ENCODE measurements around the gene GDAP1L1. TPM values are rescaled to one million over a fixed set of nuclear protein-coding genes. Genes with fewer than 3 reads are reported as not detected.
A peak's percentile ranks its signal among the peaks of the same experiment; 100 is the strongest.
"Not testable (repeated sequence)": the region's sequence is repeated elsewhere in the genome, so short reads cannot be mapped to it uniquely, and the experiment has no call there.

The GDAP1L1 gene
- total RNA-seq, 2 donors from 2014 or later: not detected

GRCh38 chr20:44280387-44280786, 33.3 kb downstream of the GDAP1L1 start:
- Mint-ChIP-seq H3K36me3 (ENCODE audit: low read depth) (no peaks in the 10 kb centered on the region), H3K4me3 (no peak overlapping the region), H3K27ac (no peak overlapping the region), H3K4me1 (peaks cover 2% of the 10 kb centered on the region), H3K27me3 (no peaks in the 10 kb centered on the region)
- H3K9me3 ChIP-seq (ENCODE audit: control insufficient read depth, low read length, poor library complexity, severe bottlenecking): no peaks in the 10 kb centered on the region
- DNase-seq (no peak), ATAC-seq (no peak)

- no peaks in the 10 kb centered on the region for H3K9me3 ChIP-seq (ENCODE audit: control insufficient read depth, low read length, poor library complexity, severe bottlenecking)
- DNase-seq (no peak), ATAC-seq (no peak)
- H3K36me3 Mint-ChIP-seq (ENCODE audit: low read depth): no peaks in the 10 kb centered on the region
- no peak overlapping the region for H3K27ac Mint-ChIP-seq
- no peaks in the 10 kb centered on the region for H3K27me3 Mint-ChIP-seq
- peaks cover 2% of the 10 kb centered on the region for H3K4me1 Mint-ChIP-seq
- H3K4me3 Mint-ChIP-seq: no peak overlapping the region
Observed at GRCh38 chr20:44282192-44282591, 35.1 kb downstream of the GDAP1L1 start.

- Mint-ChIP-seq H3K4me3 (no peak overlapping the region), H3K4me1 (no peaks in the 10 kb centered on the region), H3K27me3 (no peaks in the 10 kb centered on the region), H3K27ac (no peak overlapping the region), H3K36me3 (ENCODE audit: low read depth) (peaks cover 3% of the 10 kb centered on the region)
- DNase-seq: no peak
- no peaks in the 10 kb centered on the region for H3K9me3 ChIP-seq (ENCODE audit: control insufficient read depth, low read length, poor library complexity, severe bottlenecking)
- no peak for ATAC-seq
Observed at GRCh38 chr20:44284032-44284431, 36.9 kb downstream of the GDAP1L1 start.

- Mint-ChIP-seq H3K4me3 (no peak overlapping the region), H3K36me3 (ENCODE audit: low read depth) (peaks cover 3% of the 10 kb centered on the region), H3K27ac (no peak overlapping the region), H3K4me1 (peaks cover 5% of the 10 kb centered on the region), H3K27me3 (no peaks in the 10 kb centered on the region)
- DNase-seq (no peak), ATAC-seq (no peak)
- H3K9me3 ChIP-seq (ENCODE audit: control insufficient read depth, low read length, poor library complexity, severe bottlenecking): no peaks in the 10 kb centered on the region
Observed at GRCh38 chr20:44287272-44288097, 40.4 kb downstream of the GDAP1L1 start.

DNA sequence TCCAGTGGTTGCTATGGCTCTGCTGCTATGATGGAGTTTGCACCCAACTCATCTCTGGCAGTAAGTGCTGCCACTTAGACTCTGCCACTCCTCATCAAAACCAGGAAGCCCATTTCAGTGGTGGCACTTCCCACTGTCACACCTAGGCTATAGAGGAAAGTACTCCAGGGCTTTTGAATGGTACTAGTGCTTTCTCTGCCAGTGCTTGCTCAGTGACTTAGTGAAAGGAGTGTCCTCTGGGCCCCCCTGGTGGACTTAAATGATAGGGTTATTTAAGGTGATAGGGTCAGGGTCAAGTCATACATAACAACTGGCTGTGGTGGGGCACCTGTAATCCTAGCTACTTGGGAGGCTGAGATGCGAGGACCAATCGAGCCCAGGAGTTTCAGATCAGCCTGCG, 41.1 kb downstream of the GDAP1L1 start:
- Mint-ChIP-seq H3K4me1 (peaks cover 5% of the 10 kb centered on the region), H3K4me3 (no peak overlapping the region), H3K27ac (no peak overlapping the region), H3K27me3 (no peaks in the 10 kb centered on the region), H3K36me3 (ENCODE audit: low read depth) (peaks cover 3% of the 10 kb centered on the region)
- ATAC-seq (no peak), DNase-seq (no peak)
- no peaks in the 10 kb centered on the region for H3K9me3 ChIP-seq (ENCODE audit: control insufficient read depth, low read length, poor library complexity, severe bottlenecking)

DNA sequence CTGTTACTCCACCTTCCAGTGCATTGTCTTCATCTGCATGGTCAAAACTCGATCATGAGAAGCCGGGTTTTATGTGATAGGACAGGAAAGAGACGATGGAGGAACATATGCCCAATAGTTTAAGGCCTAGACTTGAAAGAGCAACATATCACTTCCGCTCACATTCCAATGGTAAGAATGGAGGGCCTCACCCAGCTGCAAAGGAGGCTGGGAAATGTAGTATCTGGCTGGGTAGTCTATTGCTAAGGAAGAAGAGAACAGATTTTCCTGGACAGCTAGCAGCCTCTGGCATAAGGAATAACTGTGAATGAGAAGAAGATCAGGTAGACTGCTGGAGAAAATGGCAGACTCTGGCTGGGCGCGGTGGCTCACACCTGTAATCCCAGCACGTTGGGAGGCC, 44.6 kb downstream of the GDAP1L1 start:
- peaks cover 7% of the 10 kb centered on the region for H3K4me1 Mint-ChIP-seq
- no peaks in the 10 kb centered on the region for H3K27me3 Mint-ChIP-seq

GRCh38 chr20:44296011-44296410, 48.9 kb downstream of the GDAP1L1 start:
- ATAC-seq: no peak
- H3K4me1 Mint-ChIP-seq: peaks cover 2% of the 10 kb centered on the region
- no peak overlapping the region for H3K27ac Mint-ChIP-seq
- no peaks in the 10 kb centered on the region for H3K9me3 ChIP-seq (ENCODE audit: control insufficient read depth, low read length, poor library complexity, severe bottlenecking)
- H3K27me3 Mint-ChIP-seq: no peaks in the 10 kb centered on the region
- no peaks in the 10 kb centered on the region for H3K36me3 Mint-ChIP-seq (ENCODE audit: low read depth)
- no peak for DNase-seq
- H3K4me3 Mint-ChIP-seq: no peak overlapping the region

More for the DNA sequence above, 44.6 kb downstream of the GDAP1L1 start:
- H3K36me3 Mint-ChIP-seq (ENCODE audit: low read depth): peaks cover 3% of the 10 kb centered on the region
- H3K4me3 Mint-ChIP-seq: no peak overlapping the region
- DNase-seq (no peak), ATAC-seq (no peak)
- H3K27ac Mint-ChIP-seq: no peak overlapping the region
- no peaks in the 10 kb centered on the region for H3K9me3 ChIP-seq (ENCODE audit: control insufficient read depth, low read length, poor library complexity, severe bottlenecking)

- Mint-ChIP-seq H3K4me3 (no peak overlapping the region), H3K4me1 (peaks cover 4% of the 10 kb centered on the region), H3K36me3 (ENCODE audit: low read depth) (no peaks in the 10 kb centered on the region), H3K27me3 (no peaks in the 10 kb centered on the region), H3K27ac (no peak overlapping the region)
- ATAC-seq (no peak), DNase-seq (no peak)
- no peaks in the 10 kb centered on the region for H3K9me3 ChIP-seq (ENCODE audit: control insufficient read depth, low read length, poor library complexity, severe bottlenecking)
Observed at GRCh38 chr20:44297721-44298120, 50.6 kb downstream of the GDAP1L1 start.

- not testable (repeated sequence) for H3K4me3 Mint-ChIP-seq, DNase-seq, H3K27ac Mint-ChIP-seq
Observed at GRCh38 chr20:44299011-44299535, 52.0 kb downstream of the GDAP1L1 start.

DNA sequence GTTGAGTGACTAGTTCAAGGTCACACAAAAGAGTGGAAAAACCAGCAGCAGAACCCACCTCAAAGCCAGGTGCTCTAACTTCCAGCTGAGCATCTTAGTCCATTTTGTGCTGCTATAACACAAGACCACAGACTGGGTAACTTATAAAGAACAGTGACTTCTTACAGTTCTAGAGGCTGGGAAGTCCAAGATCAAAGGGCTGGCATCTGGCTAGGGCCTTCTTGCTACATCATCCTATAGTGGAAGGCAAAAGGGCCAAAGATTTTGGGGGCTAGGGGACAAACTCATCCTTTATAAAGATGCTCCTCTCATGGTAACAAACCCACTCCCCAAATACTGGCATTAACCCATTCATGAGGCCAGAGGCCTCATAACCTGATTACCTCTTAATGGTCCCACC, 54.2 kb downstream of the GDAP1L1 start:
- Mint-ChIP-seq H3K4me3 (no peak overlapping the region), H3K27me3 (no peaks in the 10 kb centered on the region), H3K4me1 (peaks cover 4% of the 10 kb centered on the region), H3K36me3 (ENCODE audit: low read depth) (no peaks in the 10 kb centered on the region), H3K27ac (no peak overlapping the region)
- no peaks in the 10 kb centered on the region for H3K9me3 ChIP-seq (ENCODE audit: control insufficient read depth, low read length, poor library complexity, severe bottlenecking)
- DNase-seq: no peak
- ATAC-seq: no peak

More at GRCh38 chr20:44299011-44299535, 52.0 kb downstream of the GDAP1L1 start:
- not testable (repeated sequence) for H3K9me3 ChIP-seq (ENCODE audit: control insufficient read depth, low read length, poor library complexity, severe bottlenecking); H3K36me3 Mint-ChIP-seq (ENCODE audit: low read depth); H3K4me1 Mint-ChIP-seq; ATAC-seq; H3K27me3 Mint-ChIP-seq

GRCh38 chr20:44302026-44302669, 55.0 kb downstream of the GDAP1L1 start:
- Mint-ChIP-seq H3K27me3 (no peaks in the 10 kb centered on the region), H3K4me1 (peaks cover 8% of the 10 kb centered on the region), H3K27ac (peak overlapping the region; percentile 2), H3K4me3 (no peak overlapping the region), H3K36me3 (ENCODE audit: low read depth) (no peaks in the 10 kb centered on the region)
- no peak for DNase-seq
- ATAC-seq: no peak
- H3K9me3 ChIP-seq (ENCODE audit: control insufficient read depth, low read length, poor library complexity, severe bottlenecking): no peaks in the 10 kb centered on the region

DNA sequence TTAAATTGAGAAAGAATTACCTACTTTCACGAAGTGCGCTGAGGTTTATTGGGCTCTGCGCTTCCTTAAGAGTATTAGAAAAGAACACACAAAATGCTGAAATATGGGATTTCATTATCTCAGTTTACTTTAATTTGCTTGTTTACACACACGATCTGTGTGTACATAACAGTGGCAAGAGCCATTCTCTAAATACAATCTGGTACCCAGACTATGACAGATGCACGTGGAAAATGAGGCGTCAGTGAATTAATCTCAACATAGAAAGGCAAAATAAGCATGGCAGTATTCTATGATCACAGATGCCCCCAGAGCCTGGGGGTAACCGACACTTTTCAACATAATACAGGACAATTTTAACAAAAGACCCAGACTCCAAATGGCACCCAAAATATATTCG, 55.6 kb downstream of the GDAP1L1 start:
- ATAC-seq: no peak
- peaks cover 8% of the 10 kb centered on the region for H3K4me1 Mint-ChIP-seq
- H3K27ac Mint-ChIP-seq: peak overlapping the region; percentile 9
- no peak overlapping the region for H3K4me3 Mint-ChIP-seq
- no peaks in the 10 kb centered on the region for H3K36me3 Mint-ChIP-seq (ENCODE audit: low read depth)
- no peaks in the 10 kb centered on the region for H3K27me3 Mint-ChIP-seq
- no peaks in the 10 kb centered on the region for H3K9me3 ChIP-seq (ENCODE audit: control insufficient read depth, low read length, poor library complexity, severe bottlenecking)
- DNase-seq: no peak

DNA sequence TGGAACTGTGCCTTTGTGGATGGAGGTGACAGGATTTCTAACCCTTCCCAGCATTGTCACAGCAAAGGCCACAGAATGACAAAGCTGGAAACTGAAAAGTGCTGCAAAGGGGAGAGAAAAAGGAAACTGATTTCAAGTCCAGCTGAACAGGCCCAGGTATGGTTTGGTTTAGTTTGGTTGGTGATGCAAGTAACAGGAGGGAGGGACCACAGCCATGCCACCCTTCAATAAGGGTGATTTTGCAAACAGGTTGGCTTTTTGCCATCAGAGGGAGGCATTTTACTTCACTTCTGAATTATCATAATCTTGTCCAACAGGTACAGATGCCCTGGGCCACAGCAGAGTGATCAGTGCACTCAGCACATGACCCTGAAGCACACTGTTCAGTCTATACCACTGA, 57.3 kb downstream of the GDAP1L1 start:
- no peaks in the 10 kb centered on the region for H3K36me3 Mint-ChIP-seq (ENCODE audit: low read depth)
- ATAC-seq (no peak), DNase-seq (no peak)
- no peak overlapping the region for H3K4me3 Mint-ChIP-seq
- H3K9me3 ChIP-seq (ENCODE audit: control insufficient read depth, low read length, poor library complexity, severe bottlenecking): no peaks in the 10 kb centered on the region
- H3K27ac Mint-ChIP-seq: no peak overlapping the region
- H3K4me1 Mint-ChIP-seq: peaks cover 10% of the 10 kb centered on the region
- H3K27me3 Mint-ChIP-seq: no peaks in the 10 kb centered on the region

All from T-helper 17 cell (primary cell).